Measurements from ENCODE around the gene SLIT2.

Gene SLIT2

GRCh38 chr4:20266215-20267082, 14.7 kb downstream of the SLIT2 start:
- DNase-seq (ENCODE audit: low spot score), result no peak

GRCh38 chr4:20268028-20268427, 16.3 kb downstream of the SLIT2 start:
- no peak for DNase-seq (ENCODE audit: low spot score)

- DNase-seq (ENCODE audit: low spot score), result no peak
These were observed 17.6 kb downstream of the SLIT2 start for GRCh38 chr4:20269320-20269719.

GRCh38 chr4:20271950-20272349, 20.2 kb downstream of the SLIT2 start:
- no peak for DNase-seq (ENCODE audit: low spot score)

- no peak for DNase-seq (ENCODE audit: low spot score)
These were observed 20.7 kb downstream of the SLIT2 start for GRCh38 chr4:20272411-20272872.

GRCh38 chr4:20273793-20274192, 22.1 kb downstream of the SLIT2 start:
- DNase-seq (ENCODE audit: low spot score), result no peak

- no peak for DNase-seq (ENCODE audit: low spot score)
These were observed 25.1 kb downstream of the SLIT2 start for GRCh38 chr4:20276848-20277247.

- no peak for DNase-seq (ENCODE audit: low spot score)
These were observed 26.5 kb downstream of the SLIT2 start for GRCh38 chr4:20278195-20278594.

GRCh38 chr4:20279381-20279780, 27.7 kb downstream of the SLIT2 start:
- no peak for DNase-seq (ENCODE audit: low spot score)

GRCh38 chr4:20281453-20281852, 29.7 kb downstream of the SLIT2 start:
- no peak for DNase-seq (ENCODE audit: low spot score)

GRCh38 chr4:20283039-20283438, 31.3 kb downstream of the SLIT2 start:
- no peak for DNase-seq (ENCODE audit: low spot score)

GRCh38 chr4:20284990-20285389, 33.3 kb downstream of the SLIT2 start:
- no peak for DNase-seq (ENCODE audit: low spot score)

GRCh38 chr4:20287246-20287645, 35.5 kb downstream of the SLIT2 start:
- DNase-seq (ENCODE audit: low spot score), result no peak

GRCh38 chr4:20288047-20288650, 36.4 kb downstream of the SLIT2 start:
- no peak for DNase-seq (ENCODE audit: low spot score)

GRCh38 chr4:20288846-20289512, 37.3 kb downstream of the SLIT2 start:
- no peak for DNase-seq (ENCODE audit: low spot score)

GRCh38 chr4:20289782-20290181, 38.1 kb downstream of the SLIT2 start:
- DNase-seq (ENCODE audit: low spot score), result no peak

- DNase-seq (ENCODE audit: low spot score), result no peak
These were observed 41.0 kb downstream of the SLIT2 start for GRCh38 chr4:20292739-20293138.

- DNase-seq (ENCODE audit: low spot score), result no peak
These were observed 45.6 kb downstream of the SLIT2 start for GRCh38 chr4:20297261-20297660.

- no peak for DNase-seq (ENCODE audit: low spot score)
These were observed 46.1 kb downstream of the SLIT2 start for GRCh38 chr4:20297783-20298182.

GRCh38 chr4:20298455-20298854, 46.8 kb downstream of the SLIT2 start:
- DNase-seq (ENCODE audit: low spot score), result no peak

GRCh38 chr4:20298986-20299385, 47.3 kb downstream of the SLIT2 start:
- no peak for DNase-seq (ENCODE audit: low spot score)

GRCh38 chr4:20299515-20299914, 47.8 kb downstream of the SLIT2 start:
- DNase-seq (ENCODE audit: low spot score), result peak; percentile 3

- DNase-seq (ENCODE audit: low spot score), result no peak
These were observed 49.5 kb downstream of the SLIT2 start for GRCh38 chr4:20301161-20301560.
